Right renal pelvis (tissue), 4 donors: ENCODE data around the gene UACA. TPM values are rescaled to one million over a fixed set of nuclear protein-coding genes. Genes with fewer than 3 reads are reported as not detected.
A peak's percentile ranks its signal among the peaks of the same experiment; 100 is the strongest.
"Not testable (repeated sequence)": the region's sequence is repeated elsewhere in the genome, so short reads cannot be mapped to it uniquely, and the experiment has no call there.

ENCODE experiments used
- DNase-seq, 4 donors: peaks; one replicate each; pipeline ENCODE4 v3.0.0-alpha.2; 2013; ENCODE audit warnings: low read depth in 4 of 4, low spot score in 3 of 4, missing footprints in 1 of 4
- polyA plus RNA-seq, 4 donors: library from polyadenylated mRNA; unstranded; fragments of 120-200 nt; gene quantifications; one replicate each; pipeline ENCODE4 v1.2.1, GENCODE V29; 2013; ENCODE audit not compliant: insufficient read length in 4 of 4

Gene UACA
- polyA plus RNA-seq, 4 donors: 87.0 to 106 (median 96.9) TPM

DNA sequence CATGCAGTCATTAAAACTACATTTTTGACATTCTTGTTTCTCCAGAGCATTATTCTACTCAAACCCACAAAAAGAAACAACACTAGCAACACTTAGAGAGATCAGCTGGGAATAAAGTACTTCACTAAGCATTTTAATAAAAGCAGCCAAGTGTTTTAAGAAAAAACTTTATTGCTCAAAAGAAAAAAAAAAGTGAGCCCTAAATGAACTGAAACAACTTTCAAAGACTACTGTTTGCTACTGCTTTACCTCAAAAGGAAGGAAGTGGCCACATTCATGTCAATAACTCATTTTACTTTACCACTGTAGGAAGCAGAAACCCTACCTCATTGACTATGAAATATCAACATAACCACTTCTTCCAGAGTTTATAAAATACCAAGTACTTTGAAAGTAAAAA is 91.3 kb downstream of the UACA start:
- no peak for DNase-seq

DNA sequence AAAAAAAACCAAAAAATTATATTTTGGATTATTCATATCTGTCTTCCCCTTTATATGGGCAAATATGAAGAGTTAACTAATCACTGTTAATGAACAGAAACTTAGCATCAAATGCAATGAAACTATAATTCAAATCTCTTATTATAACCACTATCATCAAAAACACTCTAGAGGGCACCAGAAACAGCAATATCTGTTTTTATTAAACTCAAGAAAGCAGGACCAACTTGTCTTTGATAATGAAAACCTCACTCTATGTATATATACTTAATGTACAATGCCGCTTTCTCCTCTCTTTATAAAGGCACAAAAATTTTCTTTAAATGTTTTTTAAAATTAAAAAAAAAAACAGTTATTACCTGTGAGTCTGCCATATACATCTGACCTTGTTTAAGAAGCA is 92.7 kb downstream of the UACA start:
- no peak for DNase-seq

DNA sequence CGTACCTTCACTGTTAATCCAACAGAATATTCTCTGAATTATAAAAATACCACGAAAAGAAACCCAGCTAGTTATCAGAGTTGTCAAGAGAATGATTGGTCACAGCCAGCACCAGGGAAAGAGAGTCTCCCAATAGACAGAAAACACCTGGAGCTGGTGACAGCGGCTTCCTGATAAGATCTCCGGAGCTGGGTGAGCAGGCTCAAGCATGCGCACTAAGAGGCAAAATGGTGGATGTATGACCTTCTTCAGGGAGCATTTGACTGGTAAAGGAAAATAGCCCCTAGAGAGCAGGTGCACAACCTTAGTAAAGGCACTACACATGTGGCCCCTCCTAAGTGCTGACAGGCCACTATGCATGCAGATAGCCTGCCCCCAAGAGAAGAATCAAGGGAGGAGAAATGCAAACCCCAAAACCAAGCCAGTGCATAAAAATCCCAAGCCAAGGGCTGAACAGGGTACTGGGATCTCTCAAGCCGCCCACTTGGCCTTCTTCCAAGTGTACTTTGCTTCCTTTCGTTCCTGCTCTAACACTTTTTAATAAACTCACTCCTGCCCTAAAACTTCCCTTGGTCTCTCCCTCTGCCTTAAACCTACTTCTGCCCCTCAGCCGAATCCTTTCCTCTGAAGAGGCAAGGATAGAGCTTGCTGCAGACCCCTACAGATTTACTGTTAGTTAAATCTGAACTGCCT is 93.2 kb downstream of the UACA start:
- peak in 1 of 4 donors; percentile 16 for DNase-seq

DNA sequence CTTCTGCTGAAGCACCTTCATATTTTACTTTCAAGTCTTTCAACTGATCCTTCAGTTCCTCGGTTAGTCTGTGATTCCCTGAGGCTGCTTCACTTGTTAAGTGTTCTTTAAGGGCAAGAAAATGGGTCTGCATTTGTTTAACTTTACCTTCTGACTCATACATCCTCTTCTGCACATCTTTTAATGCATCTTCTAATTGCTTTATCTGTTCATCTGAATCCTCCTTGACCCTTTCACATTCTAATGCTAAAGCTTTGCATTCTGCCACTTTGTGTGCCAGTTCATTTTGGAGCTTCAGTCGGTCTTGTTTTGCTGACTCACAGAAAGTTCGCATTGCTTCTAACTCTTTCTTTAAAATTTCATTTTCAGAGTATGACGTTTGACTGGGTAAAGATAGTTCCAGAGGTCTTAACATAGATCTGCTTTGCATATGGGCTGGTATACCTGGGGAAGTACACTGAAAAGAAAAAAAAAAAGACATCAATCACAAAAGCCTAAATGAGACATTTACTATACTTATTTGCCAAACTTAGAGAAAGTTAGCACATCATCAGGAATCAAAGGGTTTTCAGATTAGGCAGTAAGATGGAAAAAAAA is 94.3 kb downstream of the UACA start:
- DNase-seq: no peak

DNA sequence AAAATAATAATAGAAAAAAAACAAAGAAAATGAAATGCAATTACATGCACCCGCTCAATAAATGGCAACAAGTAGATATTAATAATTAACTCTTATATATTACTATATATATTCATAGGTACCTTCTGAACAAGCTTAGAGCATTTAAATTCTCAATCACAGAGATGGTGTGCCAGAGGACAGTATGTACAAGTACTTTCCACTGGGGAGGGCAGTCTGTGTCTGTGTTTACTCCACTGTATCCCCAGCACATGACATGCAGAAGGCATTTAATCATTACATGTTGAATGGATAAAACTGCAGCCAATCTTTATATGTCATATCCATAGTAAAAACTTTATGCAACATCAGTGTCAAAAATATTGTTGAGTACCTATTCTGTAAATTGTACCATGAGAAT is 97.8 kb downstream of the UACA start:
- no peak for DNase-seq

DNA sequence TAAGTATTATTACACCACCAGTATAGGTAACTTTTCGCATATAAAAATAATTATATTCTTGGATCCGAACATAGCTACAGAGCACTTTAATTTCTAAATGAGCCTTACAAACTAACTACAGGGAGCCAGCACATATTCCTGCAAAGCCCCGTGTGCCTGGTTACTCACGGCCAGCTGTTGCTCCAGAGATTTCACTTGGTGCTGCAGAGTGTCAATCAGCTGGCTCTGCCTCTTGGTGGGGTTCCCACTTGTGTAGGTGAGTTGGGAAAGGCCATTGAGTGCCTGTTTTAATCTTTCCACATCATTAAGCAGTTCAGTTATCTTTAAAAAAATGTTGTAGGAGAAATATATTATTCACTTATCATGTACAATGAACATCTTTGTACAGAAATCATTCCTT is 98.9 kb downstream of the UACA start:
- no peak for DNase-seq

DNA sequence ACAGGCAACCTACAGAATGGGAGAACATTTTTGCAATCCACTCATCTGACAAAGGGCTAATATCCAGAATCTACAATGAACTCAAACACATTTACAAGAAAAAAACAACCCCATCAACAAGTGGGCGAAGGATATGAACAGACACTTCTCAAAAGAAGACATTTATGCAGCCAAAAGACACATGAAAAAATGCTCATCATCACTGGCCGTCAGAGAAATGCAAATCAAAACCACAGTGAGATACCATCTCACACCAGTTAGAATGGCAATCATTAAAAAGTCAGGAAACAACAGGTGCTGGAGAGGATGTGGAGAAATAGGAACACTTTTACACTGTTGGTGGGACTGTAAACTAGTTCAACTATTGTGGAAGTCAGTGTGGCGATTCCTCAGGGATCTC is 100.3 kb downstream of the UACA start:
- not testable (repeated sequence) for DNase-seq

DNA sequence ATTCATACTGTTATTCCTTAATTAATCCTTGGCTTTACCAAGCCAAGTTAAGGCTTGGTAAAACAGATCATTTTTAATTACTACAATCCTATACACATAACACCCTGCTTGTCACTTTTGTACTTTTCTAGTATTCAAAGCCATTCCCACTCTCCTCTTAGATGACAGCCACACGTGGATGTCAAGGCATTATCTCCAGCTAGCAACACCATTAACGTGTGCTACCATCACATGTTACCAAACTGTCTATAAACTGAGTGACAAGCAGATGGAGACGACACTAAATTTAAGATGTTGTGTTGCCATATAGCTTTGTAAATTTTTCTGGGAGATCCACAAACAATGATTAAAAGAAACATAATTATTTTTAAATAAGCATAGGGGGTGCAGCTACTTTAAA is 103.7 kb downstream of the UACA start:
- no peak for DNase-seq

DNA sequence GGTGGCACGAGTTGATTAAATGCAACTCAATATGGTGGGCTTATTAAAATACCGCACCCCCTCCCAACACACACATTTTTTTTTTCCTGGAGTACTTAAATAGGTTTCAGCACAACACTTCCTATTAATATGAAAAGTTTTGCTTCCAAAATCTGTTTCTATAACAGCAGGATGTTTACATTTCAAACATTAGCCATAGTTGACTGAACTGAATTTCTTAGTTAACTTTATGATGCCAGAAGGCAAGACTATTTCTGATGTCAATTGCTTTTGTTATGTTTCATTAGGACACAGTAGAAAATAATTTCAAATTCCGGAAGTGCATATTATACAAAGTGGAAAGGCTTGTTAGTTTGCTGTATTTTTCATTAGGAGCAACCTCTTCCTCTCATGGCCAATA is 104.7 kb downstream of the UACA start:
- DNase-seq: no peak

DNA sequence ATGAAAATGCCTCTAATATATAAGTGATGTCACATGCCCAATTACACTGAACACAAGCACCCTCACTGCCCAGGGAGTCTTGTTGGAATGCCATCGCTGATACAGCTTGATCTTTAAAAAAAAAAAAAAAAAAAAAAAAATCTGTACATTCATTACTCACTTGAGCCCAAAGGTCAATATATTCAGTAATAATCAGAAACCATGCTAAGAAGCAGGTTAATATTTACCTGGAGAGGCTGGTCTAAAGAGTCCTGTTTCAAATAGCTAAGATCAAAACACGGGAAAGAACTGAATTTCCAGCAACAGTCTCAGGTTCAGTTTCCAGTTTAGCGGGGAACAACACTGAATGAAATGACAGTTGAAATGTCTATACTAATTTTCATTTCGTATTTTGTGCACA is 109.9 kb downstream of the UACA start:
- no peak for DNase-seq

DNA sequence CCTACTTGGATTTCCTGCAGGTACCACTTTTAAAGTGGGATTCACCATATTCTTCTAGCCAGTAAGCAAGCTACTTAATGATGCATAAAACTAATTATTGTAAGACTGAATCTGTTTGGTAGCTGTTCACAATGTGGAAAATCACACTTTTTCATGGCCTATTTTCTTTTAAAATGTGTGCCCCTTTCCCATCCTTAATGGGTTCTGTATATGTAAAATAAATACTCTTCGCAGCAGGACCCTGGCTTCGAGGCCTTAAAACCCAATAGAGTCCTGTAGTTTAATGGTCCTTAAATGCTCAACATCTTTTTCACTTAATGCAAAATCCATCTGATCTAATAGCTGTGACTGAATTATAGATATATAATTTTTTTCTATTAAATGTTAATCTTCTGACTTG is 111.0 kb downstream of the UACA start:
- no peak for DNase-seq

DNA sequence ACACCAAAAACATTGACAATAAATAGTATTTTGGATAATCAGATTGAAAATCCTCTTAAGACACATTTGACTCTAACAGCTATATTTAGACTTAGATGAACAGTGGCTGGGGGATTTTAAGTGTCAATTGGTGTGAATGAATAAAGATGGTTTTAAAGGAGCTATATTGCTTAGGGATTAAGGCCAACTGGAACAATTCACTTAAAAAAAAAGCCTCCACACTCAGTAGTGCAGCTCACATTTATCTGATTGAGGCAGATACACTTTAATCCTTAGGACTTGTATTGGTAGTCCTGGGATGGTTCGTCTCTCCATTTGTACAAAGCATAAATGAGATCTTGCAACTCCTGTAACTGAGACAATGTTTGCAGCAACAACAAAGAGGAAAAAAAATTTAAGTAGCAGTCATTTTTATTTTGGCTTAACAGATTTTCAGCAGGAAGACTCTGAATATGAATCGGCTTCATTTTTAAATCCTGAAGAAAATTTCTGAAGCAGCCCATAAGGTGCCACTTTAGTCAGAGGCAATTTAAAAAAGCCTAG is 112.0 kb downstream of the UACA start:
- no peak for DNase-seq

DNA sequence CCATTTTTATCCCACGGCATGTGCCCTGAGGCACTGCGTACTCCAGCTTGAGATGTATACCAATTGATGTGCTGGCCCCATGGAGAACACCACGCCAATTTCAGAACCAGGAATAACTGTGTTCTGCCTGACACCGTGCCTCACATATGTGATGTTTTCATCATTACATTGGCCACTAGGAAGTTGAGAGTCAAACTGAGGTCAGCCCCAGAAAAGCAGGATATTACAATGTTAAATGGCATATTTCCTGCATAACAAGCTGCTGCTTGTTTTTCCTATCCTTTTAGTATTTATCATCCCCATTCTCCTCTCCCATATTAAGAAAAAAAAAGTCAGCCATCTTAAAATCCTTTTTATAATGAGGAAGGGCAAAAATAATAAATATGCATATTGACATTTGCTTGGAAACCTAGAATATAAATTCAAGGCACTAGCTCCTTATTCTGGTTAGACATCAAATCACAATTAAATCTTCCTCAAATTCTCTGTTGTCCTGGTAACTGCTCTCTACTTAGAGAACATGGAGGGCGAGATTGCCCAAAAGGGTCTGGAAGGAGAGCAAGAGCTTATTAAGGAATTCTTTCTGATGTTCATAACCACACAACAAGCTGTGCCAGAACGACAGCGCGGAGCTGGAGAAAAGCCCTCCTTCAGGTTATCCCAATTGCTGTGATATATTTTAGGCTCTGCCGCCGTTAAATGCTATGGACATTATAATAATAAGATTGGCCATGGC is 112.6 kb downstream of the UACA start:
- no peak for DNase-seq

DNA sequence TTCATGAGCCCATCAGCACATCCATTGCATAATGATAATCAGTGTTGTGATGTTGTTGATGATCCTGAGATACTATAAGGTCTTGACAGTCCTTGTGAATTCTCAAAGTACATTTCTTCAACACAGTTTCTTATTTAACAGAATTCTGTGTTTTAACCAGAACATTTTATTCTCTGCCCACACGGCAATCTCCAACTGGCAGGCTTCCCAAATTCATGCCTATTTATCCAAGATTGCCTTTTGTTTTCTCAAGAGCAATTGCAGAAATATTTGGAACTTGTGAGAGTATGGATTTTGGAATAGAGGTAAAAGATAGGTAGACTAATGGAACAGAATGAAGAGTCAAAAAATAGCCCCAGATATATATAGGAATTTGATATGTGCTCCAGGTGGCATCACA is 116.0 kb downstream of the UACA start:
- DNase-seq: no peak

DNA sequence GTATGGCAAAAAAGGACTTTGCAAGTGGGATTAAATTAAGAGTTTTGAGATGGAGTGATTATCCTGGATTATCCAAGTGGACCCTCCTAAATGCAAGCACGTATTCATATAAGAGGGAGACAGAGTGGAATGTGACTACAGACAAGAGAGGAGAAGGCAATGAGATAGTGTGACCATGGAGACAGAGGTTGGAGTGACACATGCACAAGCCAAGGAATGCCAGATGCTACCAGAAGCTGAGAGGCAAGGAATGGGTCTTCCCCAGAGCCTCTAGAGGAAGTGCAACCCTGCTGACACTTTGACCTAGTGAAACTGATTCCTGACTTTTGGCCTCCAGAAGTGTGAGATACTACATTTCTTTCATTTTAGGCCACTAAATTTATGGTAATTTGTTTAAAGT is 117.2 kb downstream of the UACA start:
- no peak for DNase-seq

DNA sequence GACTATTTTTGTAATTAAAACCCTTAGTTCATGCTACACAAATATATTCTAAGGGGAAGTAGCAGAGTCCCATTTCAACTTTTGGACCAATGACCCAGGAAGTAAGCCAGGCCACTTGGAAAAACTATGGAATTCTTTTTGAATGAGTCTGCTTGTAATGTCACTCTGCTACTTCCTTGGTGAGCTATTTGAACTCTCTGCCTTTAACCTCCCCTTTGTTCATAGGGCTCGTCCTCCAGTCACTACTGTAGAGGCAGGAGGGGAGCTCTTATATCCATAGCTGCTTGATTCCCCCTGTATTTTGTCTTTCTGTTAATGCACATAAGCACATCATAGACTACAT is 119.6 kb downstream of the UACA start:
- DNase-seq: no peak

DNA sequence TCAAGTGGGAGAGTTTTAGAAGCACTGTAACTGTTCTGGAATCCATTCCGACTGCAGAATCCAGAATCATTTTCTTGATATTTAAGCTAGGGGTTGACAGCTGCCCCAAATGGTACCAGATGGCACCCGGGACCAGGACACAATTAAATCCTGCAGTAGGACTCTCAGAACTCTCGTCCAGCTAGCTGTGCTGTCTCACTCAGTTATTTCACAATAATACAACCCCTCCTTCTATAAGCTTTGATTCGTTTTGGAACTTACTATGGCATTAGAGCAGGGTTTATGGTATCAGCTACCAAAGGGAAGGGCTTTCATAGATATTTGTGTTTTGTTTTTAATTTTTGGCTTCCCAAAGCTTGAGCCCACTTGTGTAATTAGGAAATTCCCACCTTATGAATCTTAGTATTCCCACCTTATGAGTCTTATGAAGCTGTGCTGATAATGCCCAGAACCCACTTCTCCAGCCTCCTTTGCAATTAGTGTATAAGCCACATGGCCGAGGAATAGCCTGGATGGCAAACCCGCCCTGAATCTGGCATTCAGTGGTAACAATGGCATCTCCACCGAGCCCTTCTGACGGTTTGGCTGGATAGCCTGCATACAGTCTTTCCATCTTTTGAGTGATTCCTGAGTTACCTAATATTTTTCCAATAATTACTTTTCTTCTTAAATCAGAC is 120.1 kb downstream of the UACA start:
- DNase-seq: no peak

DNA sequence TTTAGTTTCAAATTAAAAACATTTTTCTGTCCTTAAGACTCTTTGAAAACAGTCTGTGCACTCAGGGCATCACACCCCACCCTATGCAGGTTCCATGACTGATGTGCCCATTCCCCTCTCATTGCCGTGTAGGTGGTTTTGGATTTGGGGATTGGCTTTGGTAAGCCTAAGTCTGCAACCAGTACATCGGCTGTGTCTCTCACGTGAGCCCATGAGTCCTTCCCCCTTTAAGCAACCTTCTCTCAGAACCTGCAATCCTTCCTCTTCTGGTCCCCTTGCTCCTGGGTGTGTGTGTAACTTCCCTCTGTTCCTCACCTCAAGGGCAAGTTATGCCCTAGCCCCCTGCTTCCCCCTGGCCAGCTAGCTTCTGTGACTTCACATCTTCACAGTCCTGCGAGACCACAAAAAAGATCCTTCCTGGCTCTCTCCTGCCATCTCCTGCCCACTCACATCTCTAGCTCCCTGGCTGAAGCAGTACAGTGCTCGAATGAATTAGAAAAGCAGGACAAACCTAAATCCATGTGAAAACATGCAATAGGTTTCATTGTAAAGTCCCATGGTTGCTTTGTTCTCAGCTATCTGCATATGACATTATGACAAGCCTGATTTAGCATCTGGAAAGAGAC is 126.7 kb downstream of the UACA start:
- DNase-seq: peak in 2 of 4 donors; percentile 11 to 16

DNA sequence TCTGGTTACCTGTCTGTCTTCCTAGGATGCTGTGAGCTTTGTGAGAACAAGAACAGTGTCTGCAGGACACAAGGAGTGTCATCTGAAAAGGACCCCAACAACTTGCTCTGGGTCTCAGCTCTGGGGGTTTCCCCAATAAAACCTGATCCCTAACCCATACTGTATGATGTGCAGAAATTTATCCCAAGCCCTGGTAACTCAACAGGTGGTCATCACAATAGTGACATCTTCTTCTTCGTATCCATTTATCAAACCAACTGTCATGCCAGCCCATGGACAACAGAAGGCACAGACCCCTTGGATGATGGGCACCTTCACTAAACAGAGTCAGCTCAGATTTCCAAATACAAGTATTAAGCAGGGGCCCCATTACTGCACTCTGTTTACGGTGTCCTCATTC is 127.5 kb downstream of the UACA start:
- DNase-seq: no peak

DNA sequence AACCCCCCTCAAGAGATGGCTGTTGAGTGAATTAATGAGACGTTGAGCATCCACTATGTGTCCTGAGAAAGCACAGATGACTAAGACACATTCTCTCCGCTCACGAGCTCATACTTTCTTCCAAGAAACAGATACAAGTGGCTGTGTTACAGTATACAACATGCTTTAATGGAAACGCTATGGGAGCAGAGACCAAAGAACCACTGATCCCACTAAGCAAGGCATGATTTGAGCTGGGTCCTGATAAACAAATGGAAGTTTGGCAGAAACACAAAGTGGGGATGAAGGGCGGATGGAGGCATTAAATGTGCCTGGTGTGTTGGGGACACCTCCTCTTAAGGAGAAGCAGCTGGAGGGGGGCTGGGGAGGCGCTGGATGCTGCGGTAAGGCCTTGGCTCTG is 129.4 kb downstream of the UACA start:
- DNase-seq: no peak
